HG02623 (cell line): ENCODE measurements around the gene MBOAT1.

Experiments used
- ATAC-seq: cut with Tn5 transposase; IDR thresholded peaks from one replicate; pipeline ENCODE4 v1.9.1; 2021; ENCODE audit warnings: moderate library complexity; ENCODE audit not compliant: unreplicated experiment

Gene MBOAT1

GRCh38 chr6:20058121-20058905 lies 154.0 kb downstream of the MBOAT1 start:
- ATAC-seq: no peak

- no peak for ATAC-seq
Measured at GRCh38 chr6:20056350-20056992, 155.8 kb downstream of the MBOAT1 start.

GRCh38 chr6:20055916-20056315 lies 156.4 kb downstream of the MBOAT1 start:
- ATAC-seq: no peak
